DOHH2 (cell line): ENCODE results near the gene MTOR.
"Not testable (repeated sequence)": the region's sequence is repeated elsewhere in the genome, so short reads cannot be mapped to it uniquely, and the experiment has no call there.

Experiments
- H3F3A ChIP-seq: fragments of 200-600 bp; sonication (generic), shearing (Covaris generic); 2 replicates; pipeline ENCODE4 v1.6.0; 2016; ENCODE audit warnings: antibody characterized with exemption, mild to moderate bottlenecking; ENCODE audit not compliant: control insufficient read depth, insufficient read depth
- H3K27ac ChIP-seq: fragments of 200-600 bp; sonication (generic); 2 replicates; pipeline ENCODE4 v1.5.1; 2014; ENCODE audit warnings: low read depth, mild to moderate bottlenecking, low read length, moderate library complexity
- H3K27me3 ChIP-seq: fragments of 200-600 bp; sonication (generic); 2 replicates; pipeline ENCODE4 v1.6.1; 2014; ENCODE audit warnings: mild to moderate bottlenecking, low read length, mixed read lengths; ENCODE audit not compliant: control insufficient read depth
- H3K36me3 ChIP-seq: fragments of 200-600 bp; sonication (generic); 2 replicates; pipeline ENCODE4 v1.6.1; 2014; ENCODE audit warnings: mild to moderate bottlenecking, low read length, moderate library complexity, mixed read lengths; ENCODE audit not compliant: control insufficient read depth
- H3K4me1 ChIP-seq: fragments of 200-600 bp; sonication (generic); 2 replicates; pipeline ENCODE4 v1.6.1; 2014; ENCODE audit warnings: mild to moderate bottlenecking, low read length, mixed read lengths; ENCODE audit not compliant: control insufficient read depth
- H3K4me2 ChIP-seq: fragments of 200-600 bp; sonication (generic); 2 replicates; pipeline ENCODE4 v1.6.0; 2014; ENCODE audit warnings: mild to moderate bottlenecking, low read length, moderate library complexity
- H3K4me3 ChIP-seq: fragments of 200-600 bp; sonication (generic); 2 replicates; pipeline ENCODE4 v1.5.1; 2014; ENCODE audit warnings: mild to moderate bottlenecking, low read length, mixed read lengths
- H3K79me2 ChIP-seq: fragments of 200-600 bp; sonication (generic); 2 replicates; pipeline ENCODE4 v1.6.1; 2014; ENCODE audit warnings: mild to moderate bottlenecking, low read length, mixed read lengths; ENCODE audit not compliant: control insufficient read depth
- H3K9me2 ChIP-seq: fragments of 200-600 bp; sonication (generic); replicated peaks from 2 replicates; pipeline ENCODE4 v1.6.1; 2014; ENCODE audit warnings: mild to moderate bottlenecking, low read length, mixed read lengths; ENCODE audit not compliant: control insufficient read depth
- H3K9me3 ChIP-seq: fragments of 200-600 bp; sonication (generic); 2 replicates; pipeline ENCODE4 v1.6.1; 2014; ENCODE audit warnings: antibody characterized with exemption, low read length, mixed read lengths; ENCODE audit not compliant: control insufficient read depth, insufficient read depth
- H4K20me1 ChIP-seq: fragments of 200-600 bp; sonication (generic); 2 replicates; pipeline ENCODE4 v1.6.0; 2014; ENCODE audit warnings: low read depth, mild to moderate bottlenecking, antibody characterized with exemption, low read length, moderate library complexity; ENCODE audit not compliant: control insufficient read depth, insufficient read depth
- EZH2phosphoT487 ChIP-seq: fragments of 200-600 bp; sonication (generic); IDR thresholded peaks from 2 replicates; pipeline ENCODE4 v1.6.1; 2017; ENCODE audit warnings: borderline replicate concordance, mild to moderate bottlenecking, antibody characterized with exemption, low read length, moderate library complexity, mixed read lengths
- TF ChIP-seq, protein P1 (sequence below): fragments of 200-600 bp; sonication (generic); IDR thresholded peaks from one replicate; pipeline ENCODE4 v1.5.1; 2014; ENCODE audit warnings: antibody characterized with exemption, mild to moderate bottlenecking, low read depth, low read length; ENCODE audit not compliant: poor library complexity, severe bottlenecking

The MTOR gene

GRCh38 chr1:11299225-11299574, 36.8 kb upstream of the MTOR start:
- TF ChIP-seq, protein P1, sequence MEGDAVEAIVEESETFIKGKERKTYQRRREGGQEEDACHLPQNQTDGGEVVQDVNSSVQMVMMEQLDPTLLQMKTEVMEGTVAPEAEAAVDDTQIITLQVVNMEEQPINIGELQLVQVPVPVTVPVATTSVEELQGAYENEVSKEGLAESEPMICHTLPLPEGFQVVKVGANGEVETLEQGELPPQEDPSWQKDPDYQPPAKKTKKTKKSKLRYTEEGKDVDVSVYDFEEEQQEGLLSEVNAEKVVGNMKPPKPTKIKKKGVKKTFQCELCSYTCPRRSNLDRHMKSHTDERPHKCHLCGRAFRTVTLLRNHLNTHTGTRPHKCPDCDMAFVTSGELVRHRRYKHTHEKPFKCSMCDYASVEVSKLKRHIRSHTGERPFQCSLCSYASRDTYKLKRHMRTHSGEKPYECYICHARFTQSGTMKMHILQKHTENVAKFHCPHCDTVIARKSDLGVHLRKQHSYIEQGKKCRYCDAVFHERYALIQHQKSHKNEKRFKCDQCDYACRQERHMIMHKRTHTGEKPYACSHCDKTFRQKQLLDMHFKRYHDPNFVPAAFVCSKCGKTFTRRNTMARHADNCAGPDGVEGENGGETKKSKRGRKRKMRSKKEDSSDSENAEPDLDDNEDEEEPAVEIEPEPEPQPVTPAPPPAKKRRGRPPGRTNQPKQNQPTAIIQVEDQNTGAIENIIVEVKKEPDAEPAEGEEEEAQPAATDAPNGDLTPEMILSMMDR: no peak
- no peak for TF ChIP-seq EZH2phosphoT487
- Histone ChIP-seq H3K4me2 (no peak overlapping the region), H3K9me2 (no peaks in the 10 kb centered on the region), H3F3A (no peaks in the 10 kb centered on the region), H3K27me3 (no peaks in the 10 kb centered on the region), H3K27ac (no peak overlapping the region), H3K4me1 (no peaks in the 10 kb centered on the region), H3K4me3 (no peak overlapping the region), H4K20me1 (0 out of 2 replicates have a peak, but pooled peaks cover 3% of the 10 kb centered on the region), H3K9me3 (no peaks in the 10 kb centered on the region), H3K79me2 (no peaks in the 10 kb centered on the region), H3K36me3 (peaks cover 9% of the 10 kb centered on the region)

GRCh38 chr1:11298390-11299224, 36.3 kb upstream of the MTOR start:
- Histone ChIP-seq H3K27ac (no peak overlapping the region), H3K4me1 (no peaks in the 10 kb centered on the region), H3K36me3 (peaks cover 9% of the 10 kb centered on the region), H3K9me2 (no peaks in the 10 kb centered on the region), H4K20me1 (0 out of 2 replicates have a peak, but pooled peaks cover 3% of the 10 kb centered on the region), H3K4me3 (no peak overlapping the region), H3K4me2 (no peak overlapping the region), H3K9me3 (no peaks in the 10 kb centered on the region), H3K79me2 (no peaks in the 10 kb centered on the region), H3F3A (no peaks in the 10 kb centered on the region), H3K27me3 (no peaks in the 10 kb centered on the region)
- no peak for TF ChIP-seq EZH2phosphoT487
- TF ChIP-seq, protein P1: no peak

- H3K79me2 ChIP-seq, H3K27ac ChIP-seq, H3K4me1 ChIP-seq, H3K9me3 ChIP-seq, H3K9me2 ChIP-seq, H3K4me3 ChIP-seq, H3F3A ChIP-seq, H3K27me3 ChIP-seq, H3K36me3 ChIP-seq, H4K20me1 ChIP-seq, H3K4me2 ChIP-seq: not testable (repeated sequence)
Measured at GRCh38 chr1:11297774-11298173, 35.4 kb upstream of the MTOR start.

DNA sequence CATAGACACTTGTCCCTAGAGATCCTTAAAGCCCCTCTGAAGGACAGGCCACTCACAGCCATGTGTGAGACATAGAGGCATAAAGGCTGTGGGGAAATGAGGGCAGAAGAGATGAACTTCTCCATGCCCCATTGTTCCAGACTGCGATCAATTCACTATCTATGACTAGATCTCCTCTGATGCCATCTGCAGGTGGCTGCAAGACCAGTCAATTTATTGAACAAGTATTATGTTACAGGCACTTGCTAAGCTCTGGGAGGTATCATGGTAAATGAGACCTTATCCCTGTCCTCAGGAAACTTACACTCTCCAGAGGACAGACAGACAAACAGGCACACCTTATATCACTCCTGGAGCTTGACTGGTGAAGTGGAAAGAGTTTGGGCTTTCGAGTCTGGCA, 33.6 kb upstream of the MTOR start:
- H3F3A ChIP-seq: no peaks in the 10 kb centered on the region
- H3K9me2 ChIP-seq: no peaks in the 10 kb centered on the region
- peaks cover 9% of the 10 kb centered on the region for H3K36me3 ChIP-seq
- no peaks in the 10 kb centered on the region for H3K4me1 ChIP-seq
- no peaks in the 10 kb centered on the region for H3K9me3 ChIP-seq
- H3K79me2 ChIP-seq: no peaks in the 10 kb centered on the region
- no peak overlapping the region for H3K4me2 ChIP-seq
- no peak overlapping the region for H3K4me3 ChIP-seq
- H4K20me1 ChIP-seq: 0 out of 2 replicates have a peak, but pooled peaks cover 3% of the 10 kb centered on the region
- H3K27ac ChIP-seq: no peak overlapping the region
- TF ChIP-seq EZH2phosphoT487: no peak
- TF ChIP-seq, protein P1: no peak
- no peaks in the 10 kb centered on the region for H3K27me3 ChIP-seq
